ES-I3 (cell line): ENCODE results near the gene PACS2.

Source experiments
- H3K36me3 ChIP-seq: 2 replicates; pipeline ENCODE4 v1.6.1; 2013; ENCODE audit warnings: mild to moderate bottlenecking, low read length, control low read depth, moderate library complexity; ENCODE audit not compliant: insufficient read depth
- H3K4me1 ChIP-seq: 2 replicates; pipeline ENCODE4 v1.6.1; 2013; ENCODE audit warnings: mild to moderate bottlenecking, control low read depth, low read length; ENCODE audit not compliant: insufficient read depth
- H3K9ac ChIP-seq: 2 replicates; pipeline ENCODE4 v1.6.1; 2013; ENCODE audit warnings: low read depth, mild to moderate bottlenecking, low read length, moderate library complexity
- H3K9me3 ChIP-seq: 2 replicates; pipeline ENCODE4 v1.6.1; 2013; ENCODE audit warnings: mild to moderate bottlenecking, low read length, moderate library complexity; ENCODE audit not compliant: control insufficient read depth, insufficient read depth

Gene PACS2

GRCh38 chr14:105388110-105388951 is 73.8 kb downstream of the PACS2 start:
- H3K9me3 ChIP-seq = no peaks in the 10 kb centered on the region
- no peak overlapping the region for H3K9ac ChIP-seq
- H3K4me1 ChIP-seq = no peaks in the 10 kb centered on the region
- H3K36me3 ChIP-seq = no peaks in the 10 kb centered on the region

- H3K9me3 ChIP-seq = no peaks in the 10 kb centered on the region
- no peaks in the 10 kb centered on the region for H3K4me1 ChIP-seq
- no peak overlapping the region for H3K9ac ChIP-seq
- H3K36me3 ChIP-seq = no peaks in the 10 kb centered on the region
Measured at GRCh38 chr14:105388976-105389375, 74.4 kb downstream of the PACS2 start.

- no peaks in the 10 kb centered on the region for H3K9me3 ChIP-seq
- H3K36me3 ChIP-seq = no peaks in the 10 kb centered on the region
- no peak overlapping the region for H3K9ac ChIP-seq
- no peaks in the 10 kb centered on the region for H3K4me1 ChIP-seq
Measured at GRCh38 chr14:105389534-105389933, 75.0 kb downstream of the PACS2 start.

GRCh38 chr14:105389976-105390848 is 75.7 kb downstream of the PACS2 start:
- no peaks in the 10 kb centered on the region for H3K9me3 ChIP-seq
- H3K9ac ChIP-seq = no peak overlapping the region
- H3K4me1 ChIP-seq = no peaks in the 10 kb centered on the region
- no peaks in the 10 kb centered on the region for H3K36me3 ChIP-seq

GRCh38 chr14:105390849-105391500 is 76.4 kb downstream of the PACS2 start:
- Histone ChIP-seq H3K36me3 (no peaks in the 10 kb centered on the region), H3K9me3 (no peaks in the 10 kb centered on the region), H3K4me1 (no peaks in the 10 kb centered on the region), H3K9ac (no peak overlapping the region)

- Histone ChIP-seq H3K9me3 (no peaks in the 10 kb centered on the region), H3K36me3 (no peaks in the 10 kb centered on the region), H3K9ac (no peak overlapping the region), H3K4me1 (no peaks in the 10 kb centered on the region)
Measured at GRCh38 chr14:105391541-105391940, 77.0 kb downstream of the PACS2 start.

GRCh38 chr14:105392131-105393090 is 77.9 kb downstream of the PACS2 start:
- Histone ChIP-seq H3K4me1 (no peaks in the 10 kb centered on the region), H3K36me3 (no peaks in the 10 kb centered on the region), H3K9ac (no peak overlapping the region)

GRCh38 chr14:105393151-105393550 is 78.6 kb downstream of the PACS2 start:
- Histone ChIP-seq H3K9ac (no peak overlapping the region), H3K9me3 (no peaks in the 10 kb centered on the region), H3K4me1 (no peaks in the 10 kb centered on the region), H3K36me3 (no peaks in the 10 kb centered on the region)

More at GRCh38 chr14:105392131-105393090, 77.9 kb downstream of the PACS2 start:
- no peaks in the 10 kb centered on the region for H3K9me3 ChIP-seq

GRCh38 chr14:105394714-105395537 is 80.4 kb downstream of the PACS2 start:
- Histone ChIP-seq H3K4me1 (no peaks in the 10 kb centered on the region), H3K36me3 (no peaks in the 10 kb centered on the region), H3K9ac (no peak overlapping the region), H3K9me3 (0 out of 2 replicates have a peak, but pooled peaks cover 5% of the 10 kb centered on the region)

GRCh38 chr14:105395538-105395854 is 80.9 kb downstream of the PACS2 start:
- H3K36me3 ChIP-seq = no peaks in the 10 kb centered on the region
- no peak overlapping the region for H3K9ac ChIP-seq
- no peaks in the 10 kb centered on the region for H3K4me1 ChIP-seq

GRCh38 chr14:105397350-105397931 is 82.9 kb downstream of the PACS2 start:
- Histone ChIP-seq H3K9ac (peak overlapping the region; percentile 80; the same call in 1 of the 2 replicates), H3K4me1 (no peaks in the 10 kb centered on the region), H3K36me3 (no peaks in the 10 kb centered on the region; the same call in 1 of the 2 replicates), H3K9me3 (peaks cover 9% of the 10 kb centered on the region)

More at GRCh38 chr14:105395538-105395854, 80.9 kb downstream of the PACS2 start:
- 0 out of 2 replicates have a peak, but pooled peaks cover 5% of the 10 kb centered on the region for H3K9me3 ChIP-seq

- Histone ChIP-seq H3K9me3 (peaks cover 9% of the 10 kb centered on the region), H3K36me3 (no peaks in the 10 kb centered on the region; the same call in 1 of the 2 replicates), H3K4me1 (no peaks in the 10 kb centered on the region), H3K9ac (peak within 1 kb of the TSS; percentile 80)
Measured at GRCh38 chr14:105398044-105398725, 83.6 kb downstream of the PACS2 start, which contains the start of gene TEX22. TSS of gene TEX22 (plus strand) at chr14:105398538. CDS start at chr14:105399341, 803 bp downstream.
